A549 (cell line): ENCODE results near the gene ZSCAN20.

ENCODE experiments used
- CBX2 ChIP-seq: fragments of 200-600 bp; sonication (generic); IDR thresholded peaks from 2 replicates; pipeline ENCODE4 v1.6.1; 2016; ENCODE audit warnings: low read depth, mild to moderate bottlenecking, borderline replicate concordance
- CTCF ChIP-seq: fragments of >200 bp; sonication (Bioruptor Twin); formaldehyde crosslinking; IDR thresholded peaks from 3 replicates; pipeline ENCODE4 v1.5.1; 2016
- HDAC2 ChIP-seq: fragments of 200-600 bp; sonication (generic); IDR thresholded peaks from 2 replicates; pipeline ENCODE4 v1.6.1; 2016
- POLR2A ChIP-seq: IDR thresholded peaks from 2 replicates; pipeline ENCODE4 v1.6.1; 2012; ENCODE audit warnings: mild to moderate bottlenecking, low read length
- TFCP2L1 ChIP-seq: fragments of 250-450 bp; sonication (Bioruptor Pico); IDR thresholded peaks from 2 replicates; pipeline ENCODE4 v1.5.0; 2021; ENCODE audit warnings: mild to moderate bottlenecking
- USF2 ChIP-seq: fragments of 450-650 bp; IDR thresholded peaks from 2 replicates; pipeline ENCODE4 v1.6.1; 2014; ENCODE audit warnings: antibody characterized with exemption

DNA sequence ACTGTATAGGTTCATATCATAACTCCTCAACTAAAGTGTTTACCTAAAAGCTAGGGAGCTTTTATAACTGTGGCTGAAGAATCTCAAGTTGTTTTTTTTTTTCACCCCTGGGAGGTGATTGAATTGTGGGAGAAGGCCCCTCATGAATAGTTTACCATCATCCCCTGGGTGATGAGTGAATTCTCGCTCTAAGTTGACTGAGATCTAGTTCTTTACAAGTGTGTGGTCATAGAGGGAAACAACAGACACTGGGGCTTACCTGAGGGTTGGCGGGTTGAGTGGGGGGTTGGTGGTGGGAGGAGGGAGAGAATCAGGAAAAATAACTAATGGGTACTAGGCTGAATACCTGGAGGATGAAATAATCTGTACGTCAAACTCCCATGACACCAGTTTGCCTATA lies 7.9 kb upstream of the ZSCAN20 start:
- TF ChIP-seq CTCF = no peak
- no peak for TF ChIP-seq USF2
- no peak for TF ChIP-seq POLR2A
- no peak for TF ChIP-seq HDAC2
- no peak for TF ChIP-seq CBX2
- no peak for TF ChIP-seq TFCP2L1 (CRISPR knock-in tag)
